Measurements from ENCODE around the gene LAIR2.

DNA sequence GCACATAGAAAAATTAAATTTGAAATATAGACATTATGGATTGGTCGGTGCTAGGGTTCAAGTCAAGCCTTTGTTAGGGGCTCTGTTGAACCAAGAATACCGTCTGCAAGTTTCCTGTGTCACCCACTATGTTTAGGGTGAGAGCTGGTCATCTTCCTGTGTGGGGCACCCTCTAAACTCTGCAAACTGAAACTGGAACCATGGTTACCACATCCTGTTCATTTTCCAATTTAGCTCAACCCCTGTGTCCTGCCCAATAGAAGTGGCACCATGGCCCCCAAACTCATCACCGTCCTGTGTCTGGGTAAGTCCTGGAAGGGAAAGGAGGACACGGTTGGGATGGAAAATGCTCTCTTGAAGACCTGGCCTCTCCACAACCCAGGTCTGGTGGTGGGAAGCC, 29.9 kb downstream of the LAIR2 start:
- TF ChIP-seq CTCF (conservative IDR thresholded peaks at IDR 0.05; ENCODE audit: low read depth in 2 of 2) (no peak), EZH2 (IDR thresholded peaks at IDR 0.05; ENCODE audit: low read depth, unreplicated experiment) (no peak), ZNF114 (CRISPR knock-in tag; IDR thresholded peaks at IDR 0.05) (no peak), REST (IDR thresholded peaks at IDR 0.05; ENCODE audit: unreplicated experiment) (no peak), POLR2AphosphoS5 (IDR thresholded peaks at IDR 0.05; ENCODE audit: low read depth) (no peak), ZNF331 (CRISPR knock-in tag; IDR thresholded peaks at IDR 0.05; ENCODE audit: low read depth) (no peak), CREB1 (CRISPR knock-in tag; IDR thresholded peaks at IDR 0.05; ENCODE audit: low read depth) (no peak), EZH2phosphoT487 (IDR thresholded peaks at IDR 0.05; ENCODE audit: unreplicated experiment) (no peak), JUNB (IDR thresholded peaks at IDR 0.05; ENCODE audit: unreplicated experiment) (no peak)
